Measurements from ENCODE around the gene WFDC9. TPM values are rescaled to one million over a fixed set of nuclear protein-coding genes. Genes with fewer than 3 reads are reported as not detected.
"Not testable (repeated sequence)": the region's sequence is repeated elsewhere in the genome, so short reads cannot be mapped to it uniquely, and the experiment has no call there.

The WFDC9 gene
- total RNA-seq, 5 donors from 2014 or later (not counting 1 experiment from before 2014, with no cell fraction given) = not detected

GRCh38 chr20:45575931-45576330 lies 55.2 kb downstream of the WFDC9 start:
- H3K9me3 Mint-ChIP-seq = no peaks in the 10 kb centered on the region
- H3K9me3 ChIP-seq = no peaks in the 10 kb centered on the region
- no peaks in the 10 kb centered on the region for H3K36me3 ChIP-seq (ENCODE audit: control insufficient read depth in 2 of 2, extremely low read depth in 1 of 2, insufficient read depth in 1 of 2, low read length in 1 of 2)
- ChIA-PET POLR2A (no interaction called here), CTCF (no interaction called here)
- H3K27me3 Mint-ChIP-seq = peaks cover 21 to 29% of the 10 kb centered on the region in 2 donors
- H3K4me3 Mint-ChIP-seq = no peak overlapping the region
- H3K27me3 ChIP-seq (replicated peaks in 1 of 2; ENCODE audit: control insufficient read depth in 2 of 2, extremely low read depth in 1 of 2, insufficient read depth in 2 of 2, low read length in 1 of 2) = peaks cover 5 to 10% of the 10 kb centered on the region in 2 experiments
- H3K4me3 ChIP-seq (ENCODE audit: control insufficient read depth in 1 of 2, extremely low read depth in 1 of 2, low read length in 1 of 2) = no peak overlapping the region
- H3K4me1 Mint-ChIP-seq = no peaks in the 10 kb centered on the region
- ATAC-seq (replicated peaks in 1 of 4) (no peak), DNase-seq (no peak)
- no peaks in the 10 kb centered on the region for H3K36me3 Mint-ChIP-seq
- no peak overlapping the region for H3K27ac ChIP-seq (ENCODE audit: low read length)
- H3K27ac Mint-ChIP-seq = no peak overlapping the region
- WGBS (ENCODE audit: insufficient coverage) = no CpG with 5 or more reads among the region's 3 CpGs
- H3K4me1 ChIP-seq (ENCODE audit: control insufficient read depth in 1 of 2, extremely low read depth in 1 of 2, insufficient read depth in 2 of 2, low read length in 2 of 2) = no peaks in the 10 kb centered on the region

GRCh38 chr20:45569650-45570049 lies 61.4 kb downstream of the WFDC9 start:
- H3K4me1 ChIP-seq (ENCODE audit: control insufficient read depth in 1 of 2, extremely low read depth in 1 of 2, insufficient read depth in 2 of 2, low read length in 2 of 2); H3K4me1 Mint-ChIP-seq; H3K27ac Mint-ChIP-seq; CTCF ChIA-PET; H3K27ac ChIP-seq (ENCODE audit: low read length); H3K36me3 Mint-ChIP-seq; ATAC-seq (replicated peaks in 1 of 4); POLR2A ChIA-PET; H3K27me3 ChIP-seq (replicated peaks in 1 of 2; ENCODE audit: control insufficient read depth in 2 of 2, extremely low read depth in 1 of 2, insufficient read depth in 2 of 2, low read length in 1 of 2); H3K4me3 ChIP-seq (ENCODE audit: control insufficient read depth in 1 of 2, extremely low read depth in 1 of 2, low read length in 1 of 2); H3K9me3 ChIP-seq; H3K9me3 Mint-ChIP-seq; H3K4me3 Mint-ChIP-seq; DNase-seq; H3K36me3 ChIP-seq (ENCODE audit: control insufficient read depth in 2 of 2, extremely low read depth in 1 of 2, insufficient read depth in 1 of 2, low read length in 1 of 2): not testable (repeated sequence)
- no CpG with 5 or more reads among the region's 1 CpG for WGBS (ENCODE audit: insufficient coverage)
- H3K27me3 Mint-ChIP-seq = peaks cover 15 to 20% of the 10 kb centered on the region in 2 donors

DNA sequence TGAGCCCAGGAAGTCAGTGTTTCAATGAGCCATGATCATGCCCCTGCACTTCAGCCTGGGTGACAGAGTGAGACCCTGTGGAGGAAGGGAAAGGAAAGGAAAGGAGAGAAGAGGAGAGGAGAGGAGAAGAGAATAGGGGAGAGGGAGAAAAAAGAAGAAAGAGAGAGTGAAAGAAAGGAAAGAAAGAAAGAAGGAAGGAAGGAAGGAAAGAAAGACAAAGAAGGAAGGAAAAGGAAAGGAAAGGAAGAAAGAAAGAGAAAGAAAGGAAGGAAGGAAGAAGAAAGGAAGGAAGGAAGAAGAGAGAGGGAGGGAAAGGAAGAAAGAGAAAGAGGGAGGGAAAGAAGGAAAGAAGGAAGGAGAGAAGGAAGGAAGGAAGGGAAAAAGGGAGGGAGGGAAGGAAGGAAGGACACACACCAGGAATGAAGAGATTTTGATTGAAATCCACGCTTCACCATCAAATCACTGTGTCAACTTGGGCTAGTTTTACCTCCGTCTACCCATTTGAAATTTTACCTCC lies 66.3 kb downstream of the WFDC9 start:
- DNase-seq = no peak
- no peak overlapping the region for H3K27ac Mint-ChIP-seq
- no peaks in the 10 kb centered on the region for H3K4me1 Mint-ChIP-seq
- Histone ChIP-seq H3K27me3 (replicated peaks in 1 of 2; ENCODE audit: control insufficient read depth in 2 of 2, extremely low read depth in 1 of 2, insufficient read depth in 2 of 2, low read length in 1 of 2) (peaks cover 4 to 8% of the 10 kb centered on the region in 2 experiments), H3K4me3 (ENCODE audit: control insufficient read depth in 1 of 2, extremely low read depth in 1 of 2, low read length in 1 of 2) (no peak overlapping the region), H3K36me3 (ENCODE audit: control insufficient read depth in 2 of 2, extremely low read depth in 1 of 2, insufficient read depth in 1 of 2, low read length in 1 of 2) (no peaks in the 10 kb centered on the region), H3K9me3 (no peaks in the 10 kb centered on the region), H3K27ac (ENCODE audit: low read length) (no peak overlapping the region), H3K4me1 (ENCODE audit: control insufficient read depth in 1 of 2, extremely low read depth in 1 of 2, insufficient read depth in 2 of 2, low read length in 2 of 2) (no peaks in the 10 kb centered on the region)
- WGBS (ENCODE audit: insufficient coverage) = no CpG with 5 or more reads among the region's 2 CpGs
- ChIA-PET CTCF (no interaction called here), POLR2A (no interaction called here)
- H3K27me3 Mint-ChIP-seq = peaks cover 29 to 34% of the 10 kb centered on the region in 2 donors
- no peaks in the 10 kb centered on the region for H3K36me3 Mint-ChIP-seq
- H3K4me3 Mint-ChIP-seq = no peak overlapping the region
- ATAC-seq (replicated peaks in 1 of 4) = no peak
- peaks cover 0 to 3% (median 3%) of the 10 kb centered on the region in 3 donors for H3K9me3 Mint-ChIP-seq

Other genes with a start within 250 kb of the WFDC9 start
- 10 to 100 TPM; 10.1 to 16.8 (median 14.8) TPM for gene DBNDD2, start 223.0 kb downstream of the WFDC9 start, total RNA-seq
- gene PIGT, start 215.1 kb downstream of the WFDC9 start, total RNA-seq = 100 to 1,000 TPM in 2 of 5 donors, 10 to 100 TPM in 3; 76.6 to 140 (median 79.4) TPM
- gene WFDC2, start 161.5 kb downstream of the WFDC9 start, total RNA-seq = 1 to 10 TPM in 1 of 5 donors, under 1 TPM in 1, not detected in 3; 0.56 to 1.7 TPM
- not detected for gene SPINT3, start 115.7 kb downstream of the WFDC9 start, total RNA-seq
- gene WFDC6, start 91.8 kb downstream of the WFDC9 start, total RNA-seq = not detected
- not detected for gene EPPIN, start 83.9 kb downstream of the WFDC9 start, total RNA-seq
- not detected for gene WFDC8, start 52.0 kb downstream of the WFDC9 start, total RNA-seq
- gene WFDC10A, start 1.5 kb downstream of the WFDC9 start, total RNA-seq = not detected
- not detected for gene WFDC11, start 39.0 kb upstream of the WFDC9 start, total RNA-seq
- not detected for gene WFDC13, start 70.8 kb upstream of the WFDC9 start, total RNA-seq
- gene WFDC10B, start 73.7 kb upstream of the WFDC9 start, total RNA-seq = not detected
- gene SPINT4, start 91.1 kb upstream of the WFDC9 start, total RNA-seq = not detected
- not detected for gene WFDC3, start 160.6 kb upstream of the WFDC9 start, total RNA-seq
- 10 to 100 TPM; 14.7 to 25.3 (median 20.5) TPM for gene DNTTIP1, start 160.7 kb upstream of the WFDC9 start, total RNA-seq
- gene UBE2C, start 181.4 kb upstream of the WFDC9 start, total RNA-seq = 1 to 10 TPM in 3 of 5 donors, under 1 TPM in 2; 0.44 to 2.4 (median 1.2) TPM
- 1 to 10 TPM in 1 of 5 donors, under 1 TPM in 3, not detected in 1; 0.41 to 1.3 (median 0.70) TPM for gene TNNC2, start 196.0 kb upstream of the WFDC9 start, total RNA-seq
- 1 to 10 TPM; 1.1 to 3.5 (median 2.1) TPM for gene SNX21, start 202.5 kb upstream of the WFDC9 start, total RNA-seq
- 10 to 100 TPM; 20.4 to 33.9 (median 32.0) TPM for gene ACOT8, start 226.1 kb upstream of the WFDC9 start, total RNA-seq
- gene ZSWIM3, start 226.3 kb upstream of the WFDC9 start, total RNA-seq = 1 to 10 TPM; 1.4 to 7.5 (median 5.6) TPM
- gene ZSWIM1, start 249.9 kb upstream of the WFDC9 start, total RNA-seq = 10 to 100 TPM in 3 of 5 donors, 1 to 10 TPM in 2; 8.3 to 17.2 (median 14.6) TPM

All from T-cell (primary cell).